Measurements from ENCODE around the gene THRAP3.

GRCh38 chr1:36309397-36309796 lies 85.2 kb downstream of the THRAP3 start:
- TF ChIP-seq POLR2A (IDR thresholded peaks at IDR 0.05) (no peak), CTCF (IDR thresholded peaks at IDR 0.05) (no peak)

All from lower leg skin (tissue), 3 donors.